Fibroblast of lung (primary cell): ENCODE measurements around the gene BLOC1S6.

Experiments used
- EZH2 ChIP-seq: IDR thresholded peaks from 2 replicates; pipeline ENCODE4 v1.5.1; 2012; ENCODE audit warnings: low read length, control low read depth, mild to moderate bottlenecking; ENCODE audit errors: missing control alignments
- TF ChIP-seq, protein P1 (sequence below), 2 donors: IDR thresholded peaks in 1 of 2; conservative IDR thresholded peaks in 1 of 2; 1 replicate in 1 of 2; 2 replicates in 1 of 2; pipeline ENCODE4 v1.5.1; 2011 to 2012; ENCODE audit warnings: low read length in 2 of 2, control low read depth in 1 of 2, inconsistent platforms in 1 of 2, low read depth in 1 of 2, mild to moderate bottlenecking in 1 of 2

DNA sequence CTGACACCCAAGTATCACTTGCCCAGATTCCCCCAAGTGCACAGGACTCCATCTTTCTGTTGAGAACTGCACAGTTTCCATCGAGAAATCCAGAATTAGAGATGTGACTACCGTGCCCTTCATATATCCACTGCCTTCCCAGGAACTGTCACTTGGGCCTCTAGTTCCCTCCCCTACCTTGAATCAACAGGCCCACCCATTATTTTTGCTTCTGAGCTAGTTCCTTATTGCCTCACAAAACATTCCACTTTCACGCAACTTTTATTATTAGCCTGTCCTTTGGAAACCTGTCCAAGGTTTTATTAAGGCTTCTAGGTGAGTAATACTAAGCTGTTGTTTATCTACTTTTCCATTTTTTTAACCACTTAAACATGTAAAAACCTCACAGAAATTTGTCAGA is 47.5 kb upstream of the BLOC1S6 start:
- TF ChIP-seq, protein P1, sequence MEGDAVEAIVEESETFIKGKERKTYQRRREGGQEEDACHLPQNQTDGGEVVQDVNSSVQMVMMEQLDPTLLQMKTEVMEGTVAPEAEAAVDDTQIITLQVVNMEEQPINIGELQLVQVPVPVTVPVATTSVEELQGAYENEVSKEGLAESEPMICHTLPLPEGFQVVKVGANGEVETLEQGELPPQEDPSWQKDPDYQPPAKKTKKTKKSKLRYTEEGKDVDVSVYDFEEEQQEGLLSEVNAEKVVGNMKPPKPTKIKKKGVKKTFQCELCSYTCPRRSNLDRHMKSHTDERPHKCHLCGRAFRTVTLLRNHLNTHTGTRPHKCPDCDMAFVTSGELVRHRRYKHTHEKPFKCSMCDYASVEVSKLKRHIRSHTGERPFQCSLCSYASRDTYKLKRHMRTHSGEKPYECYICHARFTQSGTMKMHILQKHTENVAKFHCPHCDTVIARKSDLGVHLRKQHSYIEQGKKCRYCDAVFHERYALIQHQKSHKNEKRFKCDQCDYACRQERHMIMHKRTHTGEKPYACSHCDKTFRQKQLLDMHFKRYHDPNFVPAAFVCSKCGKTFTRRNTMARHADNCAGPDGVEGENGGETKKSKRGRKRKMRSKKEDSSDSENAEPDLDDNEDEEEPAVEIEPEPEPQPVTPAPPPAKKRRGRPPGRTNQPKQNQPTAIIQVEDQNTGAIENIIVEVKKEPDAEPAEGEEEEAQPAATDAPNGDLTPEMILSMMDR (conservative IDR thresholded peaks at IDR 0.05 in 1 of 2, IDR thresholded peaks at IDR 0.05 in 1 of 2; ENCODE audit: low read depth in 1 of 2, low read length in 2 of 2) = no peak
- TF ChIP-seq EZH2 = no peak
